COR-L47 (cell line): ENCODE measurements around the gene MAJIN.

Experiments used
- DNase-seq: peaks from one replicate; lab custom pipeline; 2025; lab: John Stamatoyannopoulos, UW

Gene MAJIN

DNA sequence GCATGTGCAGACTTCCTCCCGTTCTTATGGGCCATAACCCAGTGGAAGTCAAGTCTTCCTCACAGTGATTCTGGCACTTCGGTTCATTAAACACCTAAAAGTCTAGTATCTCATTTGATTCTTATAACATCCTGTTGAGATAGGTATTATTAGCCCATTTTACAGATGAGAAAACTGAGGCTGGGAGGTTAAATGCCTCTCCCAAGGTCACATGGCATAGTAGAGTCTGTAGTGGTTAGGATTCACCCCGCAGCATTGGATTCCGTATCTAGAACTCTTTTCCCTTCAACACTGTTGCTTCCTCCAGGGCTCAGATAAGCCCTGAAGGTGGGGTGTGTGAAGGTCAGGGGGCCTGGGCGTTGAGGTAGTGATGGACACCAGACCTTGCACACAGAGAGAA lies 39.6 kb downstream of the MAJIN start:
- no peak for DNase-seq

GRCh38 chr11:64931290-64931689 lies 40.6 kb downstream of the MAJIN start:
- DNase-seq, result no peak

GRCh38 chr11:64930340-64930739 lies 41.6 kb downstream of the MAJIN start:
- no peak for DNase-seq

DNA sequence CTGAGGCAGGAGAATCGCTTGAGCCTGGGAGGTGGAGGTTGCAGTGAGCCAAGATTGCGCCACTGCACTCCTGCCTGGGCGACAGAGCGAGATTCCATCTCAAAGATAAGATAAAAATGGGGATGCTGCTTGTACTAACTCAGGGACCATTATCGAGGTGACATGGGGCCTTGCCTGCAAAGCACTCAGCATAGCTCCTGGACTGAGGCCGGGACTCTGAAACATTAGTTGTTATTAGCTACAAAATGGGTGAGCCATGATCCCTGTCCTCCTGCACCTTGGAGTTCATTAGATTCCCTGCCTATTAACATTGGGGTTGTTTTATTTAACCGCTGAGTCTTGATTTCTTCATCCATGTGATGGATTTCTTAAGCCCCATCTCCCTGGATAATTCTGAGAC lies 42.3 kb downstream of the MAJIN start:
- DNase-seq, result no peak

GRCh38 chr11:64928957-64929356 lies 43.0 kb downstream of the MAJIN start:
- no peak for DNase-seq

GRCh38 chr11:64926689-64927088 lies 45.2 kb downstream of the MAJIN start:
- no peak for DNase-seq

DNA sequence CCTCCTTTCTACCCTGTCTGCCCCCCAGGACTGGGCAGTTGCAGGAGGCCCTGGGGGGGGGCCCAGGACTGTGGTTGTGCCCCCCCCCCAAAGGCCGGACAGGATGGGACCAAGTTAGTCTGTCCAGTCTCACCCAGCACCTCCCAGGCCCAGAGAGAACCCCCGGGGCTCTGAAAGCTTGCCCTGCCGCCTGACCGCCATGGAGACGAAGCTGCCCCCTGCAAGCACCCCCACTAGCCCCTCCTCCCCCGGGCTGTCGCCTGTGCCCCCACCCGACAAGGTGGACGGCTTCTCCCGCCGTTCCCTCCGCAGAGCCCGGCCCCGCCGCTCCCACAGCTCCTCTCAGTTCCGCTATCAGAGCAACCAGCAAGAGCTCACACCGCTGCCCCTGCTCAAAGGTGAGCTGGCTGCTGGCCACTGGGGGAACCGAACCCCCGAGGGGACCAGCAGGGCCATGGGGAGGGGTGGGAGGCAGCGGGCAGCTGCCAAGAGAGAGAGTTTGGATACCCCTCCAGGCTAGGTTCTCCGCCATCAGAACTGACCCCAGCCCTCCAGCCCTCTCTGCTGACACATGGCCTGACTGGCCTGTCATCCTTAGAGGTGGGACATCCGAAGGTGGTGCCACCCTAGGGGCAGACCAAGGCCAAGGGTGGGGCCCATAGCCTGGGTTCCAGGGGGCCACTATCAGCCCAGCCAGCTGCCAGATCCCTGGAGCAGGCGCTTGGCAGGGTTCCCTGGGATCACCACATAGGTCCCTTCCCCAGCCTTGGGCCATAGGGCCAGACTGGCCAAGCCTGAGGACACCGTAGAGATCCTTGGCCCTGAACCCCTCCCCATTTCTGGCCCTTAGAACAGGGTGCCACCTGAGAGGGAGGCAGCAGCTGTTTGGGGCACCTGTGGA lies 46.1 kb downstream of the MAJIN start:
- no peak for DNase-seq

DNA sequence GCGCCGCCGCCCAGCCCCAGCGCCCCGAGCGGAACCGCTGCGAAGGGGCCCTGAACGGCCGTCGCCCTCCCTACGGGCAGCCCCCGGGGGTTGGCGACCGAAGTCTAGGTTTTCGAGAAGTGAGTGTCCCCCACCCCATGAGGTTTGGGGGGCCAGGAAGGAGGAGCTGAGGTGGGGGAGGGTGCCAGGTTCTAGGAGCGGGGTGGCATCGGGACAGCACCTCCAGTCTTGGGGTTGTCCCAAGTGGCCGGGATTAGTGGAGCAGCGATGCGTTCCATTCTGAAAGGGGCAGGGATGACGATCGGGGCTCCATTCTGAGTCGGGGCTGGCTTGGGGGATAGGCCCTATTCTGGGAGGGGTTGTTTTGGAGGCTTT lies 47.0 kb downstream of the MAJIN start:
- no peak for DNase-seq

DNA sequence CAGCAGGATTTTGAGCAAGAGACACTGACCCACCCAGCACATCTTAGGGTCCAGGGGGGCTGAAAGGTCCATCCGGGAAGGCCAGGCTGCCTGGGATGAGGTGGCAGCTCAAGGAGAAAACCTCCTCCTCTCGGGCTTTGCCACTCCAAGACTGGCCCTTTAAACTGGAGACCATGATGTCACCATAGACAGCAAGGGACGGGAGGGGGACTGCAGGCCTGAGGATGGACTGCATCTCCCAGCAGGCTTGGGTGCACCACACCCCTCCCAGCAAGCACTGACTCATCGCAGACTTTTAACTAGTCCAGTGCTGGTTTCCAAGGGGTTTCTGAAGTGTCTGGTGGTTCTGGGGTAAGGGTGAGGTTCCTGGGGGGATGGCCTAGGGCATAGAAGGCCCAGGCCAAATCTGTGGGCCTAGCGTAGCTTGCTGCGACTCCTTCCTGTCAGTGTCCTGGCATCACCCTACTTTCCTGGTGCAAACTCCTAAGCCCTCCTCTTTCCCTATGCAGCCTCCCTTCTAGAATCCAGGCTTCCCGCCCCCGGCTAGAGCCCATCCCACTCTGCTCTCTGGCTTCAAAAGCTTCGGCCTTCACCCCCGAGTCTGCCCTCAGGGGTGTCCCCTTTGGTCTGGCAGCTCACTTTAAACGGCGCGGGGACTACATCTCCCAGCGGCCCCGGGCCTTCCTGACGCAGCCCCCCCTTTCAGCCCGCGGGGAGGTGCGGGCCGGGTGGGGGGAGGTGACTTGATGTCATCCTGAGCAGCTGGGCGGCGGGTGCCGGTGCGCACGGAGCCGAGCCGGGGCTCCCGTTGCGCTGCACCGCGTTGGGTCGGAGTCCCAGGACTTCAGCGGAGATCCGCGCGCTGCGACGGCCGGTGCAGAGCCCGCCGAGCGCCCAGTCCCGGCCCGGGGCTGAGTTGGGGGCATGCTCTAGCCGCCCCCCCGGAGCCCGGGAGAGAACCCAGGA lies 47.7 kb downstream of the MAJIN start, which contains the start of gene PPP2R5B:
TSS of gene PPP2R5B (plus strand) at position 746 of the 966 bp plus-strand sequence. CDS start 1,046 bp downstream, outside the sequence.
- DNase-seq, result peak; percentile 77

DNA sequence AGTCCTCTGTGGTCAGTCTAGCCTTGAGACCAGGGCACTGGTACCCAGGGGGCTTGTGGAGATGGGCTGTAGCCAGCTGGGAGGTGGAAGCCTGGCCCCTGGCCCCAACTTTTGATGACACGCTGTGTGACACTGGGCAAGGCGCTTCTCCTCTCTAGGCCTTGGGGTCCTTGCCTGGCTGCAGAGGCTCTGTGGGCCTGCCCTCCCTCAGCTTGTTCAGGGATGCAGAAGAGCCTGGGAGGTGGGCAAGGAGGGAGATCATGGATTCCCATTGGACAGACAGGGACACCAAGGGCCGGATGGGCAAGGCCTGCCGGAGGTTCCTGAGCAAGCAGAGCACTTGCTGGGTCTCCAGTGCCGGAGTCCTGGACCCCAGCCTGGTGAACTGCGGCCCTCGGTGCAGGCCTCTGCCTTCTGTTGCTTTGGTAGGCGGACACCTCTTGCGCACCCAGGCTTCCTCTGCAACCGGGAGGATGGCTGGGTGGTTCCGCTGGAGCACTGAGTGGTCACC lies 48.7 kb downstream of the MAJIN start:
- DNase-seq, result no peak

DNA sequence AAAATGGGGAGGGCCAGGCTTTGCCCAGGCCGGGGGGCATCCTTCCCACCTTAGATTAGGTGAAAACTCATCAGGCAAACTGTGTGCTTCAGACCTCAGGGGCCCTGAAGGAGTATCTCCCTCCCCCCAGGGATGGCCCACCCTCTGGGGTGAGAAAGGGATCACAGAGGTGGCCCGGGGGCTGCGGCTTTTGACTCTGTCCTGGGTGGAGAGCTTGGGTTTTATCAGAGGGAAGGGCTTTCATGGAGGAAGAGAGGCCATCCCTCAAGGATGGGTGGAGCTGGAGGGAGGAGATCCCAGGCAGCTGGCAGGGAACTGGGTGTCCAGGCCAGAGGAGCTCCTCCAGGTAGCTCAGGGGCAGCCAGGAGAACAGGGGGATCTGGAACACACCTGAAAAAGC lies 50.5 kb downstream of the MAJIN start:
- DNase-seq, result no peak

DNA sequence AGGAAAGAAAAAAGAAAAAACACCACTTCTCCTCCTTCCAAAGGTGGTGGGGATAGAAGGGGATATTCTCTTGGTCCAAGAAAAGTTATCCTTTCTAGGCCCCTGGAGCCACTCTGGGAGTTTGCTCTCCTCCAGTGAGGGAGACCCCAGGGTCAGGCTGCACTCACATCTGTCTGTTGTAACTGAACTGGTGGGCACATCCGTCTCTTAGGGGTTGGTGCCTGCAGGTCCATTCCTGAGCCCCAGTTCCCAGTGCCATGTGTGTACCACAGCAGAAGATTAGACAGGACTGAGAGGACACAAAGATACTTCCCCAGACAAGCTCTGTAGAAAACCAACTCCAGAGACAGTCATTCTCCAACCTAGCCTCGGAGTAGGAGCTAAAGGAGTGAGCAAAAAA lies 51.8 kb downstream of the MAJIN start:
- DNase-seq, result no peak

DNA sequence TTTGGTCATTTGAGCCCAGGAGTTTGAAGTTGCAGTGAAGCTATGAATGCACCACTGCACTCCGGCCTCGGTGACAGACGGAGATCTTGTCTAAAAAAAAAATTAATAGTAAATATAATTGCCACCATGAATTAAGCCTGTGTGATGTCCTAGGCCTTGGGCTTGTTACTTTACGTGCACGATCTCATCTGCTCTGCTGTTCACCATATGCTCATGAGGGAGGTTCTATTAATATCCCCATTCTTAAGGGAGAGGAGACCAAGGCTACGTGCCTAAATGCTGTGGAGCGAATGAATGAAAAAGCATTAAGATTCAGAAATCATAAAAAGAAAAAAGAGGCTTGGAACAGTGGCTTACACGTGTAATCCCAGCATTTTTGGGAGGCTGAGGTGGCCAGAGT lies 52.3 kb downstream of the MAJIN start:
- no peak for DNase-seq

DNA sequence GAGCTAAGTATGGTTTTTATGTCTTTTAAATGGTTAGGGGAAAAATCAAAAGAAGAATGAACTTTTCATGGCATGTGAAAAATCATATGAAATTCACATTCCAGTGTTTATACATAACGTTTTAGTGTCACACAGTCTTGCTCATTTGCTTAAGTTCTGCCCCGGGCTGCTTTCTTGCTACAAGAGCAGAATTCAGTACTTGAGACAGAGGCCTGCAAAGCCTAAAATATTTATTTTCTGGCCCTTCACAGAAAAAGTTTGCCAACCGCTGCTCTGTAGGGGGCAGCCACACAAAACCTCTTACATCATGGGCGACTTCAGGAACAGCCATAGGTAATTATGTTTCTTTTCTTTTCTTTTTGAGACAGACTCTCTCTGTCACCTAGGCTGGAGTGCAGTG lies 53.9 kb downstream of the MAJIN start:
- no peak for DNase-seq

GRCh38 chr11:64917663-64917995 lies 54.3 kb downstream of the MAJIN start:
- no peak for DNase-seq

DNA sequence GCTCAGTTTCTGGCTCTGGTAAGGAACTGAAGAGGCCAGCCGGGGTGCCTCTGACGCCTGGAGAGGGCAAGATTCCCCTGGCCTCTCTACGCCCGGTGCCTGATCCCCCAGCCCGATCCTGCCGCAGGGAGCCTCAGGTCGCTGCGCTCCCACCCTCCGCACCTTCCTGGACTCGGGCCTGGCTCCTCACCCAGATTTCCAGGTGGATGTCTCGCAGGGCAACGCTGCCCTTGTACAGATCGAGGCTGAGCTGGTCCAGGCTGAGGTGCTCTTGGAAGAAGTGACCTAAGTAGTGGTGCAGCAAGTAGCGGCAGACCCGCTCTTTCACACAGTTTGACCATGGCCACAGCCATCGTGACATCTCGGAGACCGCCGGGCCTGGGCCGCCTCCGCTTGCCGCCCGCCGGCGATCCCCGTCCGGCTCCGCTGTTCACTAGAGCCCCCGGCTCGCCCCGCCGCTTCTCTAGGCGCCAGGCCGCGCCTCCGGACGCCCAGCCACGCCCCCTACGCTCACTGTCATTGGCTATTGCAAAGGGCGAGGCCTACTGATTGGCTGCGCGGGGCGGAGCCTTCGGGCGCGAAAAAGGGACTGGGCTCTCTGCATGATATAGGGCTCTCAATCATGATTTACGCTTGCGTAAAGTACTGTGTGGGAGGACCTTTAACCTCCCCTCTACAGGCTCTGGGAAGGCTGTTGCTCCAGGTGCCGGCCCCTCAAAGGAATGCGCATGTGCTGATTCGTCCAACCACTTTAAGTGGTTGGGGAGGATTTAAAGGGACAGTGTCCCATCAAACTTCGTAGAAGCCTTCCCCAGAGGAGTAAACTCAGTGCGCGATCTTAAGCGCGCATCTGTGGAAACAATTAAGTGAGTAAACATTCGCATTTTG lies 54.9 kb downstream of the MAJIN start, which contains the start of gene ATG2A:
TSS of gene ATG2A (minus strand) at position 435 of the 888 bp plus-strand sequence. CDS start at position 361, 74 bp downstream.
- peak; percentile 99 for DNase-seq

GRCh38 chr11:64916040-64916774 lies 55.7 kb downstream of the MAJIN start:
- DNase-seq, result peak; percentile 10

DNA sequence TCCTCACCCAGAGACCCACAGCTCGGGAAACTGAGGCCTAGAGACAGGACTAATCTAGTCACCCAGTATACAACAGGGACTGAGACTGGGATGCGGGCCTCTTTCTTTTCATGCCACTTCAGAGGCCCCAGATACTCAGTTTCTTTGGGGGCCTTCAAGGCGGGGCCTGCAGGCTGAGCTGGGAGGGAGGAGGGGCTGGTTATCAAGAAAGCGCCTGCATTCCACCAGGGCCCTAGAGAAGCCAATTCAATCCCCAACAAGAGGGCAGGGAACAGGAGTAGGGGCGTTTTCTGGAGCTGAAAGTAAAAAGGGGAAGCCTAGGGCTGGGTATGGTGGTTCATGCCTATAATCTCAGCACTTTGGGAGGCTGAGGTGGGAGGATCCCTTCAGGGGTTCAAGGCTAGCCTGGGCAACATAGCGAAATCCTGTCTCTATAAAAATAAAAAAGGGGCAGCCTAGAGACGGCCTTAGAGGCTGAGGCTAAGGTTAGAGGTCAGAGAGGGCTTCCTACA lies 56.5 kb downstream of the MAJIN start:
- no peak for DNase-seq

DNA sequence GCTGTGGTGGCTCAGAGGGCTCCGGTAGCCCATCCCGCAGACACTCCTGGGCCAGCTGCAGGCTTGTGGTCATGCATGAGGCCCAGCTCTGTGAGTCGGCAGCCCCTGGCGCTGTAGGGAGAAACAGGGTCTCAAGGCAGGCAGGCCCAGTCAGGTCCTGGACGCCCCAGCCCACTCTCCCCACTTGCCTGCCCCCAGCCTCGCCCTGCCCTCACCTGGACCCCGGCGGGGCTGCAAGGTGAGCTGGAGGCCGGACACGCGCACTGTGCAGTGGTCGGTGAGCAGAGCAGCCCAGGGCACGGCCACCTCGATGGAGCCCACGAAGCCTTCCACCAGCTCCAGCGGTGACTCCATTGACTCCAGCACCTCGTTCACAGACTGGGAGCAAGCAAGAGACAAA lies 57.8 kb downstream of the MAJIN start:
- DNase-seq, result no peak

DNA sequence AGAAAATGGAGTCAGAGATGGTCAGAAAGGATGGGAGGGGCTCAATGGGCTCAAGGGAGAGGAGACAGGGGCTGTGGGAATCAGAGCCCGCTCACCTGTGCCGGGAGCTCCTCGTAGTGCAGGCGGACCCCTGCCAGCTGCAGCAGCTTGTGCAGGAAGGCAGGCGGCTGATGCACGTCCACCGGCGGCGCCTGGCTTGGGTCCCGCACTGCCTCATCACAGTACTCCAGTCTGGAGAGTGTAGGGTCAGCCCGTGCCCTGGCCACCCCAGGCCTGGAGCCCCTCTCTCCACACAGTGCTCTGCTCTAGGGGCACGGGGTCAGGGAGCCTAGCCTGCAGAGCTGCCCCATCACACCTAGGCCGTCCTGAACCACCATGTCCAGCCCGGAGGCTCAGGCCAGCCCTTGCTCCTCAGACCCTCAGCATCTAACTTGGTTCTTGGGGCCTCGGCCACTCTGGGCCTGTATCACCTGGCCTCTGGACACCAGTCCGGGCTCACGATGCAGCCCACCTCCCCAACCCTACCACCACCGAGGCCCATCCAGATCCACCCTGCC lies 58.7 kb downstream of the MAJIN start:
- DNase-seq, result no peak
